ENCODE measurements around the gene TRIP10.

DNA sequence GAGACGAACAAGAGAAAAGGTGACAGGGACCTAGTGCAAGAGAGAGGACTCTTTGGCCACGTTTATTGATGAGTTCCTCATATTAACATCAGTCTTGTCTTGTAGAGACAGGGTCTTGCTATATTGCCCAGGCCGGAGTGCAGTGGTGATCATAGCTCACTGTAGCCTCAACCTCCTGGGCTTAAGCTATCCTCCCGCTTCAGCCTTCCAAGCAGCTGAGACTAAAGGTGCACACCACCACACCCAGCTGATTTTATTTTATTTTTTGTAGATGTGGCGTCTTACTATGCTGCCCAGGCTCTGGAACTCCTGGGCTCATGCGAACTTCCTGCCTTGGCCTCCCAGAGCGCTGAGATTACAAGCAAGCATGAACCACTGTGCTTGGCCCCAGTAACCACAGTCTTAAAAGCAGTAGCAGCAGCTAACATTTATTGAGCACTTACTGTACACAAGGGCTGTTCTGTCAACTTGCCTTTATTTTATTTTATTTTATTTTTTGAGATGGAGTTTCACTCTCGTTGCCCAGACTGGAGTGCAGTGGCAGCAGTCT, 28.8 kb downstream of the TRIP10 start:
- TF ChIP-seq CTCF (IDR thresholded peaks at IDR 0.05) (no peak), POLR2A (IDR thresholded peaks at IDR 0.05) (no peak), POLR2AphosphoS5 (IDR thresholded peaks at IDR 0.05) (no peak)
